Neural cell (in vitro differentiated cells): ENCODE measurements around the gene ACTN1.

ENCODE experiments used
- EP300 ChIP-seq: fragments of 450-650 bp; conservative IDR thresholded peaks from 2 replicates; pipeline ENCODE4 v1.6.1; 2014; ENCODE audit warnings: antibody characterized with exemption, mild to moderate bottlenecking, moderate library complexity; ENCODE audit not compliant: poor library complexity, severe bottlenecking
- EZH2 ChIP-seq: fragments of 200-600, 300-800 bp; shearing (Covaris generic), sonication (generic); IDR thresholded peaks from 2 replicates; pipeline ENCODE4 v1.6.1; 2014; ENCODE audit warnings: antibody characterized with exemption, low read length, borderline replicate concordance, mild to moderate bottlenecking; ENCODE audit not compliant: insufficient read depth, poor library complexity, severe bottlenecking
- MXI1 ChIP-seq: fragments of 450-650 bp; conservative IDR thresholded peaks from 2 replicates; pipeline ENCODE4 v1.6.1; 2014; ENCODE audit warnings: antibody characterized with exemption, mild to moderate bottlenecking; ENCODE audit not compliant: poor library complexity, severe bottlenecking
- POLR2AphosphoS5 ChIP-seq: IDR thresholded peaks from 2 replicates; pipeline ENCODE4 v1.6.1; 2012
- RAD21 ChIP-seq: fragments of 450-650 bp; conservative IDR thresholded peaks from 2 replicates; pipeline ENCODE4 v1.6.1; 2014; ENCODE audit warnings: antibody characterized with exemption, mild to moderate bottlenecking, moderate library complexity
- SMC3 ChIP-seq: fragments of 450-650 bp; conservative IDR thresholded peaks from 2 replicates; pipeline ENCODE4 v1.6.1; 2014; ENCODE audit warnings: antibody characterized with exemption, mild to moderate bottlenecking, moderate library complexity; ENCODE audit not compliant: poor library complexity
- TAF1 ChIP-seq: IDR thresholded peaks from 2 replicates; pipeline ENCODE4 v1.6.1; 2012; ENCODE audit warnings: low read depth
- TF ChIP-seq, protein P1 (sequence below): fragments of 450-650 bp; IDR thresholded peaks from 2 replicates; pipeline ENCODE4 v1.5.1; 2014; ENCODE audit warnings: antibody characterized with exemption, mild to moderate bottlenecking, moderate library complexity; ENCODE audit not compliant: poor library complexity, severe bottlenecking
- TF ChIP-seq, protein P2 (sequence below): IDR thresholded peaks from 2 replicates; pipeline ENCODE4 v1.6.1; 2012; ENCODE audit warnings: borderline replicate concordance

DNA sequence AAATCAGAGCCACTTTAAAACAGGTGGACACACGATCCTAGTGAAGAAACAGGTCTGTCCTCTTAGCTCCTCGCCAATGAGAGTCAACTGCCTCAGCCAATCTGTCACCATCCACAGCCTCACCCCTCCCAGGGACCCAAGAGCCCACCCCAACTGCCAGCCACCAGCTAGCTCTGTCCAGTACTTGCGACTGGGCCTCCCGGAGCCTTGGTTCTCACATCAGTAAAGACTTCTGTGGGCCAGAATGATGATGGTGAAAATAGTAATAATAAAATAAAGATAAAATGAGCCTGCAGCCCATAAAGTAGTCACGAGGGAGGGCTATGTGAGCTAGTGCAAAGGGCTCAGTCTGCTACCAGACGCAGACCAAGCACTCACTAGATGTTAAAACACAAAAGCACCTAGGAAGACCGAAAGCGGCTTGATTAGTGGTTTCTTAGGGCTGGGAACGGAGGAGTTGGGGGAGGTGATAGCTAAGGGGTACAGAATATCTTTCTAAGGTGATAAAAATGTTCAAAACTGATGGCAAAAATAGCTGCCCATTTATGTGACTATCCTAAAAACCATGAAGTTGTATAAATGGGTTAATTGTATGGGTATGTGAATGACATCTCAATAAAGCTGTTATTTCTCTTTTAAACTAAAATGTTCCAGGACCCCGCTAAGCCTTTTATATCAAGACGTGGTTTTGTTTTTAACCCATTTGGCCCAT lies 39.8 kb downstream of the ACTN1 start:
- TF ChIP-seq TAF1 (no peak), RAD21 (no peak), EZH2 (no peak), POLR2AphosphoS5 (no peak), MXI1 (no peak), EP300 (no peak), SMC3 (no peak)
- TF ChIP-seq, protein P1, sequence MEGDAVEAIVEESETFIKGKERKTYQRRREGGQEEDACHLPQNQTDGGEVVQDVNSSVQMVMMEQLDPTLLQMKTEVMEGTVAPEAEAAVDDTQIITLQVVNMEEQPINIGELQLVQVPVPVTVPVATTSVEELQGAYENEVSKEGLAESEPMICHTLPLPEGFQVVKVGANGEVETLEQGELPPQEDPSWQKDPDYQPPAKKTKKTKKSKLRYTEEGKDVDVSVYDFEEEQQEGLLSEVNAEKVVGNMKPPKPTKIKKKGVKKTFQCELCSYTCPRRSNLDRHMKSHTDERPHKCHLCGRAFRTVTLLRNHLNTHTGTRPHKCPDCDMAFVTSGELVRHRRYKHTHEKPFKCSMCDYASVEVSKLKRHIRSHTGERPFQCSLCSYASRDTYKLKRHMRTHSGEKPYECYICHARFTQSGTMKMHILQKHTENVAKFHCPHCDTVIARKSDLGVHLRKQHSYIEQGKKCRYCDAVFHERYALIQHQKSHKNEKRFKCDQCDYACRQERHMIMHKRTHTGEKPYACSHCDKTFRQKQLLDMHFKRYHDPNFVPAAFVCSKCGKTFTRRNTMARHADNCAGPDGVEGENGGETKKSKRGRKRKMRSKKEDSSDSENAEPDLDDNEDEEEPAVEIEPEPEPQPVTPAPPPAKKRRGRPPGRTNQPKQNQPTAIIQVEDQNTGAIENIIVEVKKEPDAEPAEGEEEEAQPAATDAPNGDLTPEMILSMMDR: no peak
- TF ChIP-seq, protein P2, sequence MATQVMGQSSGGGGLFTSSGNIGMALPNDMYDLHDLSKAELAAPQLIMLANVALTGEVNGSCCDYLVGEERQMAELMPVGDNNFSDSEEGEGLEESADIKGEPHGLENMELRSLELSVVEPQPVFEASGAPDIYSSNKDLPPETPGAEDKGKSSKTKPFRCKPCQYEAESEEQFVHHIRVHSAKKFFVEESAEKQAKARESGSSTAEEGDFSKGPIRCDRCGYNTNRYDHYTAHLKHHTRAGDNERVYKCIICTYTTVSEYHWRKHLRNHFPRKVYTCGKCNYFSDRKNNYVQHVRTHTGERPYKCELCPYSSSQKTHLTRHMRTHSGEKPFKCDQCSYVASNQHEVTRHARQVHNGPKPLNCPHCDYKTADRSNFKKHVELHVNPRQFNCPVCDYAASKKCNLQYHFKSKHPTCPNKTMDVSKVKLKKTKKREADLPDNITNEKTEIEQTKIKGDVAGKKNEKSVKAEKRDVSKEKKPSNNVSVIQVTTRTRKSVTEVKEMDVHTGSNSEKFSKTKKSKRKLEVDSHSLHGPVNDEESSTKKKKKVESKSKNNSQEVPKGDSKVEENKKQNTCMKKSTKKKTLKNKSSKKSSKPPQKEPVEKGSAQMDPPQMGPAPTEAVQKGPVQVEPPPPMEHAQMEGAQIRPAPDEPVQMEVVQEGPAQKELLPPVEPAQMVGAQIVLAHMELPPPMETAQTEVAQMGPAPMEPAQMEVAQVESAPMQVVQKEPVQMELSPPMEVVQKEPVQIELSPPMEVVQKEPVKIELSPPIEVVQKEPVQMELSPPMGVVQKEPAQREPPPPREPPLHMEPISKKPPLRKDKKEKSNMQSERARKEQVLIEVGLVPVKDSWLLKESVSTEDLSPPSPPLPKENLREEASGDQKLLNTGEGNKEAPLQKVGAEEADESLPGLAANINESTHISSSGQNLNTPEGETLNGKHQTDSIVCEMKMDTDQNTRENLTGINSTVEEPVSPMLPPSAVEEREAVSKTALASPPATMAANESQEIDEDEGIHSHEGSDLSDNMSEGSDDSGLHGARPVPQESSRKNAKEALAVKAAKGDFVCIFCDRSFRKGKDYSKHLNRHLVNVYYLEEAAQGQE: no peak
